SK-N-SH (cell line): ENCODE measurements around the gene OIP5.

Source experiments
- FOXJ3 ChIP-seq: sonication (generic); formaldehyde crosslinking; IDR thresholded peaks from 2 replicates; pipeline ENCODE4 v1.5.1; 2020; ENCODE audit warnings: mild to moderate bottlenecking, missing genetic modification reagents
- RAD21 ChIP-seq: IDR thresholded peaks from 2 replicates; pipeline ENCODE4 v1.6.1; 2012; ENCODE audit warnings: mild to moderate bottlenecking, low read length

- no peak for TF ChIP-seq FOXJ3 (CRISPR knock-in tag)
- no peak for TF ChIP-seq RAD21
Measured at GRCh38 chr15:41301587-41301986, 30.8 kb downstream of the OIP5 start.
